Right renal pelvis (tissue), 4 donors: ENCODE measurements around the gene DNAJC5. TPM values are rescaled to one million over a fixed set of nuclear protein-coding genes. Genes with fewer than 3 reads are reported as not detected.
"Not testable (repeated sequence)": the region's sequence is repeated elsewhere in the genome, so short reads cannot be mapped to it uniquely, and the experiment has no call there.

Source experiments
- DNase-seq, 4 donors: peaks; one replicate each; pipeline ENCODE4 v3.0.0-alpha.2; 2013; ENCODE audit warnings: low read depth in 4 of 4, low spot score in 3 of 4, missing footprints in 1 of 4
- polyA plus RNA-seq, 4 donors: library from polyadenylated mRNA; unstranded; fragments of 120-200 nt; gene quantifications; one replicate each; pipeline ENCODE4 v1.2.1, GENCODE V29; 2013; ENCODE audit not compliant: insufficient read length in 4 of 4

Gene DNAJC5
- 10 to 100 TPM; 28.3 to 34.5 (median 31.1) TPM for polyA plus RNA-seq

GRCh38 chr20:63894358-63895201, at the start of gene DNAJC5:
Gene DNAJC5 (plus strand): TSS chr20:63895126. CDS start chr20:63928346, 33,220 bp downstream.
- DNase-seq: peak; percentile 83 to 87 (median 86)

GRCh38 chr20:63846128-63846771, 48.7 kb upstream of the DNAJC5 start:
- DNase-seq: peak in 1 of 4 donors; percentile 73

- no peak for DNase-seq
These were observed 48.1 kb upstream of the DNAJC5 start for GRCh38 chr20:63846888-63847236.

DNA sequence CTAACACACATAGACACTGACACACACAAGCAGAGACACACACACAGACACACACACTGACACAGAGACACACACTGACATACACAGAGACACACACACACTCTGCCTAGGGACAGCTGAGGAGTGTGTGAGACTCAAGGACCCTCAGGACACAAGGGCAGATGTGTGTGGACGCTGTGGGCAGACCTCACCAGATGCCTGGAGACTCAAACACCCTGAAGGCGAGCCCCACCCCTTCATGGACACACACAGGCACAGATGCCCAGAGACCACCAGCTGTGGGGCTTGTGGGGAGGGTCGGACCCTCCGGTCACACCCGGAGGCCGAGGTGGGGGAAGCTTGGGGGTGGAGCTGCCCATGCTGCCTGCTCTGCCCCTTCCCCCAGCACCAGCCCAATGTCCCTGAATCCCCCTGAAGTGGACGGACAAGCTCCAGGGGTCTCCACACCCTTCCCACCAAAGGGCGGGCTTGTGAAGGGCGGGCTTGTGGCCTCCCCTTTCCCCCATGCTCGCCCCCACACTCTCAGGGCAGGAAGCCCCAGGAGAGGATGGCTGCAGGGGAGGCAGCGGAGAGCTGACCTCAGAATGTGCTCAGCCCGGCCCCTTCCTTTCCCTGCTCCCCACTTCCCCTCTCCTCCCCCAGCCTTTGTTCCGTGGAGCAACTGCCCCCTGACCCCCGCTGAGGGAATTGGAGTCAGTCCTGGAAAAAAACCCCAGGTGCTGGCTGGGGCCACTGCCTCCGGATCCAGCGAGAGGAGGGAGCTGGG, 47.5 kb upstream of the DNAJC5 start:
- DNase-seq: no peak

DNA sequence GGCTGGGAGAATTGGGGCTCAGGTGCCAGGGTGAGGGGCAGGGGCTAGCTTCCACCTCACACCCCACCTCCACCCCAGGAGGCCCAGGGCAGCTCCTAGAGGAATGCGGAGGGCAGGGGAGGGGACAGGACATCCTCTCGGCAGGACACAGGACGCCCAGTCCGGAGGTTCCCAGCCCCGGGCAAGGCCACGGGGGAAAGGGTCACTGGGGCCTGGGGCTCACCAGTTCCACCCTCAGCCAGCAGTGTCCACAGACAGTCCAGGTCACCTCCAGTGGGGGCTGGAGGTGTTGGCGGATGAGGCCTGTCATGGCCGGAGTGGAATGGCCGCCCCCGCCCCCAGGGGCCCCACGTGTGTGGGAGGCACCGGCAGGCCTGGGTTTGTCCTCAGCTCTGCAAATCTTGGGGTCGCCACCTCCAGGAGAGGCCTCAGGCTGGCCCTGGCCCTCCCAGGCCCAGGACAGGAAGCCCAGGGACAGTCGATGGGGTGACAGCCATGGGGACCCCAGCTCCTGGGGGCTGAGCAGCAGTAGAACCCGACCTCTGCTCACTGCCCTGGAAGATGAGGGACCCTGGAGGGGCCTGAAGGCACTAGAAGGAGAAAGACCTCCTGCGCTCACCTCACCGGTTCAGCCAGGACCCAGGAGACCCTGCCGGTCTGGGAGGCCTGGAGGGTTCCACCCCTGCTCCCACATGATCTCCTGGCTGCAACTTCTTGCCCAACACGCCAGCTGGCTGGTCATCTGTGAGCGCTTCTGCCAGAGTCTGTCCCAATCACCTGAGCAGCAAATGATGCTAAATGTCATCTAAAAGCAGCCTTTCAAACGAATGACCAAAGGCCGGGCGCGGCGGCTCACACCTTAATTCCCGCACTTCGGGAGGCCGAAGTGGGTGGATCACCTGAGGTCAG, 46.7 kb upstream of the DNAJC5 start:
- DNase-seq: no peak

GRCh38 chr20:63850689-63851547, 44.0 kb upstream of the DNAJC5 start:
- DNase-seq: no peak

GRCh38 chr20:63851548-63851943, 43.4 kb upstream of the DNAJC5 start:
- DNase-seq: not testable (repeated sequence)

GRCh38 chr20:63853733-63854068, 41.2 kb upstream of the DNAJC5 start:
- not testable (repeated sequence) for DNase-seq

DNA sequence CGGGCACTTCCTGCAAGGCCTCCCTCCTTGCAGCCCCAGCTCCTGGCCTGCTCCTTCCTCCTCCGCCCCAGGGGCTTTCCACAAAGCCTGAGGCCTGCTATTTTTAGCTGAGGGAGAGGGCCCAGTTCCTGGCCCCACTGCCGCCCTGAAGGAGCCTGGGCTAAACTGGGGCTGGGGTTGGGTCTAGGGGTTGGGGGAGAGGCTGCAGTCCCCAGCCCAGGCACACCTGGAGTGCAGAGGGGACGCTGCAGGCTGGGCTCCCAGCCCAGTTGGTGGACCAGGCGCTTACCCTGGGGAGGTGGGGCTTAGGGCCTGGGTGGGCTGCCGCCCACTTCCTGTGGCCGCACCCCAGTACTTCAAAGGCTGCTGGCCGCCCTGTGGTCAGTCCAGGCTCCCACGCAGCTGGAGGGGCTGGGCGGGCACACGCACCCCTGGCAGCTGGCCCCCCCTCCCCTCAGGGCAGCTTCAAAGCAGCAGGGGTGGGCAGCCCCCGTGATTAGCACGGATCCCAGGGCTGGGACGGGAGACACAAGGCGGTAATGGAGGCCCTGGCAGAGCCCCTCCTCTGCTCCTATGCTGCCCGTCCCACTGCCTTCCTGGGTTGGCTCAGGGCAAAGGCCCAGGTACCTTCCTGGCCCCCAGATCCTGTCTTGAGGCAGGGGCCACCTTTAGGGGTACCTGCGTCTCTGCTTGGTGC, 40.7 kb upstream of the DNAJC5 start:
- DNase-seq: no peak

GRCh38 chr20:63854766-63855362, 40.1 kb upstream of the DNAJC5 start:
- no peak for DNase-seq

DNA sequence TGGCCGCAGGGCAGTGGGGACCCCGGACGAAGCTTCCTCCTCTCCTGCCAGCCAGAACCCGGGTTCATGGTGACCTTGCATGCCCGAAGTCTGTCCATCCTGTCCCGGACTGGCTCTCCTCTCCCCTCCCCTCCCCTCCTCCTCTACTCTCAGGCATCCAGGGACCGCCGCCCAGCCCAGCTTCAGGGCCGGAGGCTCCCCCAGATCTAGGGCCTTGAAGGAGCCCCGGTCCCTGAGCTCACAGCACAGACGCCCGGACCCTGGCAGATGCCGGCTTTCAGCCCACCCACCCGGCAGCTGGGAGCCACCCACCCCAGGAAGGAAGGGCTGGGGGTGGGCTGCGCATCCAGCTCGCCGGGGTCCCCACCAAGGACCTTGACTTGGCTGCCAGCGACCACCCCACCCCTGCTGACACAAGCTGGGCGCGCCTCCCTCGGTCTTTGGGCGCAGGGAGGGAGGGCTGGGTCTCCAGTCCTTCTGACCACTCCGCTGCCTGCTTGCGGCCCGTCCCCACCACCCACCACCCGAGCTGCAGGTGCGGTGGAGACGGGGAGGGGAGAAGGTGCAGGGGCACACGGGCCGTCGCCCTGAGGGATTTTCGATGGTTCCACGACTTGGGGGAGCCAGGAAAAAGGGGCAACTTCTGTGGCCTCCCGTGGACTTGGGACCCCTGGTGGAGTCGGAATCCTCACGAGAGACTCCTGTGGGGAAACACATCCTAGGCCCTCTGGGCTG, 39.4 kb upstream of the DNAJC5 start:
- DNase-seq: no peak

- DNase-seq: no peak
These were observed 38.8 kb upstream of the DNAJC5 start for GRCh38 chr20:63856098-63856511.

- DNase-seq: peak in 1 of 4 donors; percentile 61
These were observed 37.0 kb upstream of the DNAJC5 start for GRCh38 chr20:63857764-63858392.

GRCh38 chr20:63858393-63859165, 36.3 kb upstream of the DNAJC5 start:
- DNase-seq: peak; percentile 69 to 77 (median 74)

GRCh38 chr20:63859166-63859699, 35.7 kb upstream of the DNAJC5 start:
- DNase-seq: no peak
